B cell (primary cell): ENCODE data around the gene CAPG. TPM values are rescaled to one million over a fixed set of nuclear protein-coding genes. Genes with fewer than 3 reads are reported as not detected.

Source experiments
- ATAC-seq: fragments of 200-7000 bp; cut with Tn5 transposase; one replicate; pipeline ENCODE4 v1.10.0; 2021; ENCODE audit warnings: low read depth, mild to moderate bottlenecking, moderate number of reproducible peaks, moderate library complexity
- CTCF ChIA-PET: fragments of 350-600 bp; sonication (Branson Sonifier 250); formaldehyde crosslinking; loops from one replicate; lab custom pipeline; 2021; ENCODE audit warnings: antibody characterized with exemption, inconsistent platforms; lab: Charles Lee
- POLR2A ChIA-PET: fragments of 350-600 bp; sonication (Branson Sonifier 250); formaldehyde crosslinking; loops from one replicate; lab custom pipeline; 2021; ENCODE audit warnings: antibody characterized with exemption; lab: Charles Lee
- DNase-seq: peaks from one replicate; pipeline ENCODE4 v3.0.0; 2013
- H2AFZ ChIP-seq: 2 replicates; pipeline ENCODE4 v1.6.1; 2012; ENCODE audit warnings: mild to moderate bottlenecking, low read depth, low read length; ENCODE audit not compliant: insufficient read depth, poor library complexity, severe bottlenecking
- H3K27ac ChIP-seq, 2 donors: 1 replicate in 1 of 2; 2 replicates in 1 of 2; pipeline ENCODE4 v1.5.1; 2012 to 2013; ENCODE audit warnings: low read length in 2 of 2, mild to moderate bottlenecking in 2 of 2, moderate library complexity in 1 of 2
- H3K27me3 ChIP-seq, 4 experiments: fragments of 200-600 bp in 1 of 4; sonication (generic) in 1 of 4; replicated peaks in 1 of 4; 1 replicate in 2 of 4; 2 replicates in 2 of 4; pipeline versions ENCODE4 v1.6.1 to v1.7.0; 2013 to 2016; ENCODE audit warnings: low read length in 3 of 4, mild to moderate bottlenecking in 2 of 4, mixed read lengths in 1 of 4, moderate library complexity in 1 of 4; ENCODE audit not compliant: insufficient read depth in 4 of 4, control insufficient read depth in 3 of 4; ENCODE audit errors: control extremely low read depth in 1 of 4
- H3K36me3 ChIP-seq, 2 experiments: replicated peaks in 1 of 2; 1 replicate in 1 of 2; 2 replicates in 1 of 2; pipeline versions ENCODE4 v1.6.1 to v1.7.1; 2013; ENCODE audit warnings: low read length in 1 of 2; ENCODE audit not compliant: insufficient read depth in 2 of 2, control insufficient read depth in 1 of 2; ENCODE audit errors: control extremely low read depth in 1 of 2, extremely low read depth in 1 of 2
- H3K4me1 ChIP-seq, 2 donors: fragments of 200-600 bp in 1 of 2; sonication (generic) in 1 of 2; 1 replicate in 1 of 2; 2 replicates in 1 of 2; pipeline versions ENCODE4 v1.5.1 to v1.6.1; 2013 to 2017; ENCODE audit warnings: low read length in 2 of 2; ENCODE audit not compliant: control insufficient read depth in 2 of 2, insufficient read depth in 2 of 2
- H3K4me2 ChIP-seq: replicated peaks from 2 replicates; pipeline ENCODE3; 2012; ENCODE audit warnings: mild to moderate bottlenecking, low read depth, low read length; ENCODE audit not compliant: poor library complexity, severe bottlenecking
- H3K4me3 ChIP-seq, 5 experiments: fragments of 200-600 bp in 1 of 5; sonication (generic) in 1 of 5; 1 replicate in 3 of 5; 2 replicates in 2 of 5; pipeline versions ENCODE4 v1.5.1 to v1.7.0; 2011 to 2016; ENCODE audit warnings: low read length in 4 of 5, mild to moderate bottlenecking in 4 of 5, low read depth in 2 of 5, control low read depth in 1 of 5, moderate library complexity in 1 of 5; ENCODE audit not compliant: insufficient read depth in 1 of 5; ENCODE audit errors: control extremely low read depth in 1 of 5, extremely low read depth in 1 of 5
- H3K79me2 ChIP-seq: fragments of 200-600 bp; sonication (generic); one replicate; pipeline ENCODE4 v1.6.0; 2016; ENCODE audit warnings: low read length; ENCODE audit not compliant: control insufficient read depth, insufficient read depth
- H3K9ac ChIP-seq: fragments of 200-600 bp; sonication (generic); 2 replicates; pipeline ENCODE4 v1.6.1; 2017; ENCODE audit warnings: mild to moderate bottlenecking, low read length, moderate library complexity
- H3K9me3 ChIP-seq, 3 donors: one replicate each; pipeline versions ENCODE4 v1.6.1 to v1.7.1; 2013; ENCODE audit warnings: low read length in 2 of 3; ENCODE audit not compliant: control insufficient read depth in 2 of 3, insufficient read depth in 1 of 3; ENCODE audit errors: control extremely low read depth in 1 of 3
- H4K20me1 ChIP-seq: 2 replicates; pipeline ENCODE4 v1.6.0; 2012; ENCODE audit warnings: mild to moderate bottlenecking, low read length; ENCODE audit not compliant: insufficient read depth, control insufficient read depth, poor library complexity, severe bottlenecking
- H3K27ac Mint-ChIP-seq: one replicate; pipeline ENCODE4 v1.8.0; 2021; ENCODE audit warnings: mixed read lengths
- H3K27me3 Mint-ChIP-seq: one replicate; pipeline ENCODE4 v1.8.0; 2021; ENCODE audit warnings: mixed read lengths
- H3K4me1 Mint-ChIP-seq: one replicate; pipeline ENCODE4 v1.8.0; 2021; ENCODE audit warnings: mixed read lengths
- H3K4me3 Mint-ChIP-seq: one replicate; pipeline ENCODE4 v1.8.0; 2021; ENCODE audit warnings: mixed read lengths
- H3K9me3 Mint-ChIP-seq: one replicate; pipeline ENCODE4 v1.8.0; 2022; ENCODE audit warnings: mixed read lengths; ENCODE audit not compliant: insufficient read depth
- EZH2 ChIP-seq: IDR thresholded peaks from 2 replicates; pipeline ENCODE4 v1.6.1; 2012; ENCODE audit warnings: borderline replicate concordance, low read depth, mild to moderate bottlenecking, moderate library complexity, low read length; ENCODE audit not compliant: insufficient read depth, poor library complexity, severe bottlenecking
- WGBS: methylation state at CpG from one replicate; pipeline ENCODE4 v1.1.5; 2013; ENCODE audit warnings: missing lambda C conversion rate; ENCODE audit not compliant: insufficient coverage; 5-methylcytosine and 5-hydroxymethylcytosine counted together
- intact Hi-C: fragments of 100-400 bp; cut with micrococcal nuclease; formaldehyde crosslinking; loops from one replicate; pipeline ENCODE4 v1.10.0; 2022
- polyA plus RNA-seq: library from polyadenylated mRNA; depleted of rRNA; stranded (reverse); fragments of >200 nt; gene quantifications from 2 replicates; pipeline ENCODE4 v1.2.3, GENCODE V29; 2012
- total RNA-seq, 2 donors: library from RNA; stranded (reverse); fragments of 120-200 nt in 1 of 2; gene quantifications; 1 replicate in 1 of 2; 2 replicates in 1 of 2; pipeline versions ENCODE4 v1.2.3 to v1.2.4, GENCODE V29; 2013 to 2022
- TF ChIP-seq, protein P1 (sequence below): fragments of 200-600 bp; IDR thresholded peaks from one replicate; pipeline ENCODE4 v1.8.0; 2022; ENCODE audit warnings: antibody characterized with exemption, mild to moderate bottlenecking

The CAPG gene
- total and polyA plus RNA-seq, 2 donors (not counting 1 experiment from before 2014, with no cell fraction given) = 158 to 210 TPM

DNA sequence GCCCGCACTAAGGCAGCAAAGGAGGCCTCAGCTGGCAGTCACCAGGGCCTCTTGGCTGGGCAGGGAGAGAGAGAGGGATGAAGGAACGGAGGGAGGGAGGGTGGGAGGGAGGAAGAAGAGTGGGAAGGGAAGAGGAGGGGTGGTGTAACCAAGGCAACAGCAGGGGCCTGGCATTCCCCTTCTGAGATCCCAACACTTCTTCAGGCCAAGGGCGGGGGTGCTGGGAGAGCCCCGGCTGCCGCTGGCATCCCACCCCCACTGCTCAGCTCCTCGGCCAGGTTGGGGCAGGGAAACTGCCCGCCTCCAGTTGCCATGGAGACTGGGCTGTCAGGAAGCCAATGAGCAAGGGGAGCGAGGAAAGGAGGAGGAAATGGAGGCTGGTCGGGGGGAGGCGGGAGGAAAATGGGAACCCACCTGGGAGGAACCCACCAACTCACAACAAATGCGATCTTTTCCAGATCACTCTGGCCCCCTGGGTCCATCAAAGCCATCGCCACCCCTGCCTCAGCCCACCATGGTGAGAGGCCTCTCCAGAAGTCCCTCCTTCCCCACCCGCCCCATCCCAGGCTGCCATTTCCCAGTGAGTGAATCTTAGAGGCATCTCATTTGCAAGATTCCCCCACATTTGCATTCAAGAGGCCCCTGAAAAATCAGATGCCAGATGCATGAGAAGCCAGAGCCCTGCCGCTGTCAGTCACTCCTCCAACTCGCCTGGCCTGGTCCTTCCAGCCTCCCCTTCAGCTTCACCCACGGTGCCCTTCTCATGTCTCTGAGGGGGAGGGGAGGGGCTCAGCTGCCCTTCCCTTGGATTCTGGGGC lies 20.8 kb upstream of the CAPG start:
- Histone ChIP-seq H3K27me3 (no peaks in the 10 kb centered on the region), H3K4me1 (peaks cover 14 to 17% of the 10 kb centered on the region in 2 donors), H3K27ac (no peak overlapping the region), H3K79me2 (no peaks in the 10 kb centered on the region), H4K20me1 (no peaks in the 10 kb centered on the region), H3K36me3 (no peaks in the 10 kb centered on the region), H3K4me3 (no peak overlapping the region), H3K9me3 (peaks cover 0 to 4% (median 0%) of the 10 kb centered on the region in 3 donors), H2AFZ (no peak overlapping the region), H3K9ac (no peak overlapping the region), H3K4me2 (no peak overlapping the region)
- CTCF ChIA-PET = interaction anchor here (0.9 to 1.6 kb wide), 3 partner anchors 10 to 121 kb away, joined by 4 to 7 read pairs (median 4); no protein-coding TSS in a partner anchor
- TF ChIP-seq, protein P1, sequence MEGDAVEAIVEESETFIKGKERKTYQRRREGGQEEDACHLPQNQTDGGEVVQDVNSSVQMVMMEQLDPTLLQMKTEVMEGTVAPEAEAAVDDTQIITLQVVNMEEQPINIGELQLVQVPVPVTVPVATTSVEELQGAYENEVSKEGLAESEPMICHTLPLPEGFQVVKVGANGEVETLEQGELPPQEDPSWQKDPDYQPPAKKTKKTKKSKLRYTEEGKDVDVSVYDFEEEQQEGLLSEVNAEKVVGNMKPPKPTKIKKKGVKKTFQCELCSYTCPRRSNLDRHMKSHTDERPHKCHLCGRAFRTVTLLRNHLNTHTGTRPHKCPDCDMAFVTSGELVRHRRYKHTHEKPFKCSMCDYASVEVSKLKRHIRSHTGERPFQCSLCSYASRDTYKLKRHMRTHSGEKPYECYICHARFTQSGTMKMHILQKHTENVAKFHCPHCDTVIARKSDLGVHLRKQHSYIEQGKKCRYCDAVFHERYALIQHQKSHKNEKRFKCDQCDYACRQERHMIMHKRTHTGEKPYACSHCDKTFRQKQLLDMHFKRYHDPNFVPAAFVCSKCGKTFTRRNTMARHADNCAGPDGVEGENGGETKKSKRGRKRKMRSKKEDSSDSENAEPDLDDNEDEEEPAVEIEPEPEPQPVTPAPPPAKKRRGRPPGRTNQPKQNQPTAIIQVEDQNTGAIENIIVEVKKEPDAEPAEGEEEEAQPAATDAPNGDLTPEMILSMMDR = no peak
- no peak for TF ChIP-seq EZH2
- no peak for DNase-seq
- ATAC-seq = no peak
- no peaks in the 10 kb centered on the region for H3K9me3 Mint-ChIP-seq
- peaks cover 12% of the 10 kb centered on the region for H3K4me1 Mint-ChIP-seq
- intact Hi-C loops = no loop called here
- H3K27me3 Mint-ChIP-seq = no peaks in the 10 kb centered on the region
- H3K4me3 Mint-ChIP-seq = no peak overlapping the region
- 96% methylated on average over 5 of the region's 16 CpGs for WGBS
- no peak overlapping the region for H3K27ac Mint-ChIP-seq
- POLR2A ChIA-PET = no interaction called here

DNA sequence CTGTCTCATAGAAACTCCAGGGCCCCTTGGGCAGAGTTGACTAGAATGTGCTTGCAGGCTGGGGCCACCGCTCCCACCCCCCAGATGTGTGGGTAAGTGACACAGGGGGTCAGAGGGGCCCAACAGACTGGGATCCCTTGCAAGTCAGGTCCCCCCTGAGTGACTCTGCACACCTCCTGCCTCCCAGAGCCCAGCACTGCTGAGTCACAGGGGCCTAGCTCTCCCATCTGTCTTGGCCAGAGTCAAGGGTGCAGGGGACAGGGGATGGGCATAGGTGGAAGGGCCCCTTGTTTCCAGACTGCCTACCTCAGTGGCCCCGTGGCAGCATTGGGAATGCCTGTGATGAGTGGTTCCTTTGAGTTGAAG lies 19.7 kb upstream of the CAPG start:
- H3K9ac ChIP-seq = no peak overlapping the region
- intact Hi-C loops = no loop called here
- H3K4me2 ChIP-seq = no peak overlapping the region
- Mint-ChIP-seq H3K27me3 (no peaks in the 10 kb centered on the region), H3K9me3 (no peaks in the 10 kb centered on the region), H3K4me3 (no peak overlapping the region), H3K27ac (peak overlapping the region; percentile 20), H3K4me1 (peaks cover 3% of the 10 kb centered on the region)
- H3K27ac ChIP-seq = no peak overlapping the region
- no peaks in the 10 kb centered on the region for H3K27me3 ChIP-seq
- TF ChIP-seq, protein P1 = no peak
- no peak for TF ChIP-seq EZH2
- DNase-seq (no peak), ATAC-seq (no peak)
- no peaks in the 10 kb centered on the region for H3K79me2 ChIP-seq
- H3K36me3 ChIP-seq = no peaks in the 10 kb centered on the region
- ChIA-PET CTCF (interaction anchor here (1.6 kb wide), 1 partner anchor 9 kb away, joined by 7 read pairs; no protein-coding TSS in a partner anchor), POLR2A (no interaction called here)
- H3K9me3 ChIP-seq = no peaks in the 10 kb centered on the region
- H2AFZ ChIP-seq = no peak overlapping the region
- H3K4me3 ChIP-seq = no peak overlapping the region
- 100% methylated on average over 1 of the region's 2 CpGs for WGBS
- peaks cover 3 to 7% of the 10 kb centered on the region in 2 donors for H3K4me1 ChIP-seq
- no peaks in the 10 kb centered on the region for H4K20me1 ChIP-seq
